H1 (cell line): ENCODE data around the gene ADGRD2. TPM values are rescaled to one million over a fixed set of nuclear protein-coding genes. Genes with fewer than 3 reads are reported as not detected.

Source experiments
- CTCF ChIA-PET: fragments of 300-600 bp; sonication (Branson Sonifier 250); formaldehyde crosslinking; loops from one replicate; lab custom pipeline; 2021; ENCODE audit not compliant: partially characterized antibody; lab: Charles Lee
- POLR2A ChIA-PET: fragments of 300-600 bp; sonication (Branson Sonifier 250); formaldehyde crosslinking; loops from one replicate; lab custom pipeline; 2021; ENCODE audit warnings: inconsistent platforms; ENCODE audit not compliant: partially characterized antibody; lab: Charles Lee
- DNase-seq, 2 experiments: peaks; one replicate each; pipeline versions ENCODE4 v3.0.0 to v3.0.0-alpha.2; 2010 to 2022; ENCODE audit warnings: low spot score in 2 of 2, low read depth in 1 of 2, mixed read lengths in 1 of 2
- FAIRE-seq: peaks from 2 replicates; lab custom pipeline; 2011; peaks lifted over from hg19 to GRCh38; lab: Jason Lieb, UNC
- H2AFZ ChIP-seq: 2 replicates; pipeline ENCODE4 v1.8.1; 2012; ENCODE audit warnings: low read length, inconsistent platforms
- H2AK5ac ChIP-seq: 2 replicates; pipeline ENCODE4 v1.6.1; 2013; ENCODE audit warnings: low read depth, low read length
- H2BK120ac ChIP-seq: replicated peaks from 2 replicates; pipeline ENCODE3; 2013; ENCODE audit warnings: low read depth, low read length, inconsistent platforms
- H2BK12ac ChIP-seq: 2 replicates; pipeline ENCODE4 v1.6.1; 2013; ENCODE audit warnings: low read depth, low read length
- H2BK15ac ChIP-seq: 2 replicates; pipeline ENCODE4 v1.6.1; 2013; ENCODE audit warnings: low read length
- H2BK20ac ChIP-seq: 2 replicates; pipeline ENCODE4 v1.6.1; 2013; ENCODE audit warnings: low read length
- H2BK5ac ChIP-seq: 2 replicates; pipeline ENCODE4 v1.6.1; 2013; ENCODE audit warnings: low read depth, low read length
- H3K14ac ChIP-seq: 2 replicates; pipeline ENCODE4 v1.6.1; 2013; ENCODE audit warnings: inconsistent platforms; ENCODE audit not compliant: insufficient read length
- H3K18ac ChIP-seq: 2 replicates; pipeline ENCODE4 v1.6.1; 2013; ENCODE audit warnings: low read length; ENCODE audit errors: extremely low read depth
- H3K23ac ChIP-seq: 2 replicates; pipeline ENCODE4 v1.6.1; 2013; ENCODE audit warnings: inconsistent platforms; ENCODE audit not compliant: insufficient read length
- H3K23me2 ChIP-seq: 2 replicates; pipeline ENCODE4 v1.6.1; 2013; ENCODE audit warnings: low read depth, low read length
- H3K27ac ChIP-seq: 2 replicates; pipeline ENCODE4 v1.6.1; 2011; ENCODE audit warnings: low read depth, low read length, inconsistent platforms
- H3K27me3 ChIP-seq, 4 experiments: replicated peaks in 1 of 4; 1 replicate in 1 of 4; 2 replicates in 3 of 4; pipeline versions ENCODE4 v1.6.1 to v1.8.1; 2011 to 2013; ENCODE audit warnings: low read length in 3 of 4, mild to moderate bottlenecking in 3 of 4, inconsistent platforms in 2 of 4, mixed read lengths in 2 of 4, moderate library complexity in 1 of 4; ENCODE audit not compliant: control insufficient read depth in 3 of 4, insufficient read depth in 3 of 4; ENCODE audit errors: extremely low read depth in 1 of 4
- H3K36me3 ChIP-seq, 4 experiments: 2 replicates each; pipeline versions ENCODE4 v1.6.1 to v1.8.1; 2011 to 2013; ENCODE audit warnings: mild to moderate bottlenecking in 4 of 4, low read length in 3 of 4, moderate library complexity in 2 of 4, control low read depth in 1 of 4, inconsistent platforms in 1 of 4; ENCODE audit not compliant: insufficient read depth in 4 of 4, control insufficient read depth in 2 of 4
- H3K4ac ChIP-seq: replicated peaks from 2 replicates; pipeline ENCODE3; 2013; ENCODE audit warnings: low read length, low read depth, mixed read lengths, inconsistent platforms; ENCODE audit not compliant: insufficient read length
- H3K4me1 ChIP-seq, 4 experiments: replicated peaks in 1 of 4; 1 replicate in 1 of 4; 2 replicates in 3 of 4; pipeline versions ENCODE4 v1.6.1 to v1.8.1; 2011 to 2013; ENCODE audit warnings: low read length in 3 of 4, inconsistent platforms in 2 of 4, mixed read lengths in 1 of 4; ENCODE audit not compliant: insufficient read depth in 4 of 4, control insufficient read depth in 3 of 4
- H3K4me2 ChIP-seq, 2 experiments: 2 replicates each; pipeline versions ENCODE4 v1.6.1 to v1.8.1; 2011 to 2013; ENCODE audit warnings: low read depth in 2 of 2, low read length in 2 of 2, control low read depth in 1 of 2, inconsistent platforms in 1 of 2, mild to moderate bottlenecking in 1 of 2; ENCODE audit not compliant: insufficient read depth in 1 of 2
- H3K4me3 ChIP-seq, 4 experiments: fragments of 200-600, 300-600 bp in 1 of 4; sonication (generic), shearing (Covaris generic), sonication (Bioruptor Twin) in 1 of 4; 2 replicates each; pipeline versions ENCODE4 v1.5.1 to v1.8.1; 2011 to 2016; ENCODE audit warnings: low read length in 4 of 4, low read depth in 3 of 4, control low read depth in 2 of 4, inconsistent platforms in 2 of 4, mild to moderate bottlenecking in 2 of 4, mixed read lengths in 1 of 4, moderate library complexity in 1 of 4; ENCODE audit not compliant: insufficient read depth in 2 of 4; ENCODE audit errors: extremely low read depth in 1 of 4
- H3K56ac ChIP-seq: replicated peaks from 2 replicates; pipeline ENCODE3; 2013; ENCODE audit warnings: low read depth, mild to moderate bottlenecking, mixed read lengths, low read length, inconsistent platforms; ENCODE audit not compliant: insufficient read length
- H3K79me1 ChIP-seq: 2 replicates; pipeline ENCODE4 v1.6.1; 2013; ENCODE audit warnings: low read depth, low read length, control low read depth
- H3K79me2 ChIP-seq, 2 experiments: 2 replicates each; pipeline versions ENCODE4 v1.6.1 to v1.8.1; 2012 to 2013; ENCODE audit warnings: low read length in 2 of 2, mild to moderate bottlenecking in 2 of 2, inconsistent platforms in 1 of 2; ENCODE audit not compliant: insufficient read depth in 2 of 2, control insufficient read depth in 1 of 2
- H3K9ac ChIP-seq, 4 experiments: replicated peaks in 1 of 4; 1 replicate in 1 of 4; 2 replicates in 3 of 4; pipeline versions ENCODE4 v1.6.1 to v1.8.1; 2011 to 2013; ENCODE audit warnings: low read depth in 3 of 4, low read length in 3 of 4, control low read depth in 2 of 4, mild to moderate bottlenecking in 2 of 4, moderate library complexity in 2 of 4, inconsistent platforms in 1 of 4; ENCODE audit errors: extremely low read depth in 1 of 4
- H3K9me3 ChIP-seq, 2 experiments: 2 replicates each; pipeline versions ENCODE4 v1.6.1 to v1.8.1; 2012 to 2013; ENCODE audit warnings: mild to moderate bottlenecking in 2 of 2, moderate library complexity in 2 of 2, control low read depth in 1 of 2, inconsistent platforms in 1 of 2, low read depth in 1 of 2, low read length in 1 of 2, mixed read lengths in 1 of 2; ENCODE audit not compliant: insufficient read depth in 2 of 2
- H4K20me1 ChIP-seq, 2 experiments: replicated peaks in 1 of 2; 2 replicates each; pipeline versions ENCODE3 to v1.8.1; 2011 to 2013; ENCODE audit warnings: inconsistent platforms in 2 of 2, low read length in 2 of 2, mild to moderate bottlenecking in 1 of 2; ENCODE audit not compliant: insufficient read depth in 2 of 2, control insufficient read depth in 1 of 2
- H4K5ac ChIP-seq: 2 replicates; pipeline ENCODE4 v1.6.1; 2013; ENCODE audit warnings: low read length, low read depth, mixed read lengths, inconsistent platforms; ENCODE audit not compliant: insufficient read length
- H4K8ac ChIP-seq: 2 replicates; pipeline ENCODE4 v1.8.0; 2013; ENCODE audit warnings: mild to moderate bottlenecking, moderate library complexity, low read length, inconsistent platforms; ENCODE audit not compliant: insufficient read depth; ENCODE audit errors: extremely low read depth
- H4K91ac ChIP-seq: replicated peaks from 2 replicates; pipeline ENCODE3; 2013; ENCODE audit warnings: low read length, mixed read lengths, inconsistent platforms; ENCODE audit not compliant: insufficient read length
- CBX5 ChIP-seq: fragments of 300-800, 300-1000 bp; sonication (generic); IDR thresholded peaks from 2 replicates; pipeline ENCODE4 v1.7.1; 2016; ENCODE audit warnings: antibody characterized with exemption, low read length, low read depth
- CEBPB ChIP-seq: IDR thresholded peaks from 2 replicates; pipeline ENCODE4 v1.6.1; 2012; ENCODE audit warnings: low read depth, low read length
- FOSL1 ChIP-seq: IDR thresholded peaks from 2 replicates; pipeline ENCODE4 v1.6.1; 2011; ENCODE audit warnings: mild to moderate bottlenecking, low read depth, low read length, moderate library complexity; ENCODE audit not compliant: insufficient read depth
- POLR2AphosphoS5 ChIP-seq: IDR thresholded peaks from 2 replicates; pipeline ENCODE4 v1.6.1; 2011; ENCODE audit warnings: low read depth, low read length
- SIX5 ChIP-seq: IDR thresholded peaks from 2 replicates; pipeline ENCODE4 v1.6.1; 2011; ENCODE audit warnings: mild to moderate bottlenecking, low read depth, low read length
- WGBS, 2 experiments: shearing (Covaris generic) in 1 of 2; methylation state at CpG; one replicate each; pipeline versions ENCODE4 v1.1.6 to v1.1.7; 2013 to 2015; ENCODE audit warnings: low lambda C conversion rate in 2 of 2, mixed read lengths in 2 of 2, inconsistent platforms in 1 of 2, low coverage in 1 of 2, missing lambda C conversion rate in 1 of 2; ENCODE audit not compliant: insufficient replicate concordance in 2 of 2, insufficient coverage in 1 of 2, insufficient read length in 1 of 2; ENCODE audit errors: extremely low coverage in 1 of 2, missing lambda C conversion rate in 1 of 2; 5-methylcytosine and 5-hydroxymethylcytosine counted together
- polyA plus RNA-seq, 7 experiments: library from polyadenylated mRNA; depleted of rRNA in 3 of 7; stranded (reverse) in 5 of 7; unstranded in 2 of 7; fragments of >200 nt in 5 of 7; fragments of 200-250 nt in 2 of 7; gene quantifications; 1 replicate in 5 of 7; 2 replicates in 1 of 7; 4 replicates in 1 of 7; pipeline versions ENCODE4 v1.2.1 to v1.2.3, GENCODE V29; 2011 to 2013; ENCODE audit warnings: missing spikeins in 2 of 7, mixed read lengths in 2 of 7
- total RNA-seq: library from RNA; stranded (reverse); fragmentation: NEBNext Ultra II Directional; extraction: Animal tissue kit (Norgen Biotek cat#: 25700); gene quantifications from 2 replicates; pipeline ENCODE4 v1.2.1, GENCODE V29; 2021

The ADGRD2 gene
- total and polyA plus RNA-seq, 2 of the 8 experiments (the other 6 are each of a cell fraction or from before 2014, with no cell fraction given), result 0.41 to 1.4 TPM

- no peak overlapping the region for H2BK20ac ChIP-seq
- CTCF ChIA-PET, result interaction anchor here (0.8 to 19.2 kb wide), 8 partner anchors 12 to 340 kb away, joined by 3 to 234 read pairs (median 4); no protein-coding TSS in a partner anchor
- H4K8ac ChIP-seq, result 0 out of 2 replicates have a peak overlapping the region, but pooled peaks have one; percentile 22
These were observed 61.9 kb downstream of the ADGRD2 start for GRCh38 chr9:124511891-124512805.

More at GRCh38 chr9:124511891-124512805, 61.9 kb downstream of the ADGRD2 start:
- no peaks in the 10 kb centered on the region for H3K36me3 ChIP-seq
- H3K18ac ChIP-seq, result no peak overlapping the region
- no peak overlapping the region for H3K56ac ChIP-seq
- peak overlapping the region; percentile 81; the same call in 1 of the 2 replicates for H2BK15ac ChIP-seq
- H3K4me1 ChIP-seq, result peaks cover 0 to 18% (median 4%) of the 10 kb centered on the region in 4 experiments; a peak in 5 of 7 replicates
- H4K91ac ChIP-seq, result no peak overlapping the region
- H3K23ac ChIP-seq, result no peak overlapping the region
- no peaks in the 10 kb centered on the region for H4K20me1 ChIP-seq
- no peak overlapping the region for H2BK120ac ChIP-seq
- no peak overlapping the region for H2AFZ ChIP-seq
- no peak overlapping the region for H3K27ac ChIP-seq
- H2AK5ac ChIP-seq, result no peak overlapping the region; the same call in 1 of the 2 replicates
- WGBS, 2 experiments, result 79 to 100% methylated on average over 2 to 22 of the region's 23 CpGs
- H3K27me3 ChIP-seq, result no peaks in the 10 kb centered on the region
- no peak for FAIRE-seq
- H3K9ac ChIP-seq, result peak overlapping the region in 1 of 4 experiments; percentile 25; a peak in 2 of 7 replicates
- H3K23me2 ChIP-seq, result no peaks in the 10 kb centered on the region
- DNase-seq, result peak in 1 of 2 experiments; percentile 53
- no peak for TF ChIP-seq FOSL1
- no peak for TF ChIP-seq CEBPB
- TF ChIP-seq CBX5, result no peak
- no peak for TF ChIP-seq SIX5
- peak; percentile 62; the same call in 1 of the 2 replicates for TF ChIP-seq POLR2AphosphoS5
- POLR2A ChIA-PET, result interaction anchor here (0.8 to 1.5 kb wide), 4 partner anchors 12 to 83 kb away, joined by 3 to 5 read pairs (median 4); no protein-coding TSS in a partner anchor
- H3K9me3 ChIP-seq, result no peaks in the 10 kb centered on the region
- H3K4me3 ChIP-seq, result no peak overlapping the region
- no peak overlapping the region for H3K4me2 ChIP-seq
- peak overlapping the region; percentile 56; the same call in 1 of the 2 replicates for H2BK5ac ChIP-seq
- no peak overlapping the region for H3K4ac ChIP-seq
- no peaks in the 10 kb centered on the region for H3K79me2 ChIP-seq
- H2BK12ac ChIP-seq, result 0 out of 2 replicates have a peak overlapping the region, but pooled peaks have one; percentile 3
- no peaks in the 10 kb centered on the region for H3K79me1 ChIP-seq
- no peak overlapping the region for H4K5ac ChIP-seq
- H3K14ac ChIP-seq, result no peak overlapping the region
